H1 (cell line): ENCODE data around the gene C19orf73. TPM values are rescaled to one million over a fixed set of nuclear protein-coding genes. Genes with fewer than 3 reads are reported as not detected.
A peak's percentile ranks its signal among the peaks of the same experiment; 100 is the strongest.

Experiments
- CHD7 ChIP-seq: fragments of 300-600 bp; sonication (generic); IDR thresholded peaks from 2 replicates; pipeline ENCODE4 v1.7.1; 2012; ENCODE audit warnings: low read length, moderate library complexity, mild to moderate bottlenecking, inconsistent platforms; ENCODE audit not compliant: insufficient replicate concordance
- CREB1 ChIP-seq: IDR thresholded peaks from 2 replicates; pipeline ENCODE4 v1.6.1; 2012; ENCODE audit warnings: inconsistent platforms
- E2F6 ChIP-seq: IDR thresholded peaks from 2 replicates; pipeline ENCODE4 v1.6.1; 2012; ENCODE audit warnings: inconsistent platforms
- POLR2A ChIP-seq, 2 experiments: IDR thresholded peaks; 1 replicate in 1 of 2; 2 replicates in 1 of 2; pipeline ENCODE4 v1.6.1; 2011; ENCODE audit warnings: low read depth in 2 of 2, low read length in 2 of 2, mild to moderate bottlenecking in 2 of 2; ENCODE audit errors: control extremely low read depth in 1 of 2
- POLR2AphosphoS5 ChIP-seq: IDR thresholded peaks from 2 replicates; pipeline ENCODE4 v1.6.1; 2011; ENCODE audit warnings: low read depth, low read length
- POU5F1 ChIP-seq: IDR thresholded peaks from 2 replicates; pipeline ENCODE4 v1.6.1; 2011; ENCODE audit warnings: low read depth, mild to moderate bottlenecking, low read length, moderate library complexity
- RNF2 ChIP-seq: fragments of 200-900, 300-1000 bp; sonication (generic); IDR thresholded peaks from 2 replicates; pipeline ENCODE4 v1.7.1; 2016; ENCODE audit warnings: borderline replicate concordance, low read depth, mild to moderate bottlenecking, antibody characterized with exemption, low read length; ENCODE audit not compliant: poor library complexity, severe bottlenecking; ENCODE audit errors: missing control alignments
- SP2 ChIP-seq: IDR thresholded peaks from 2 replicates; pipeline ENCODE4 v1.6.1; 2012; ENCODE audit warnings: mild to moderate bottlenecking, low read length, inconsistent platforms
- SRF ChIP-seq: IDR thresholded peaks from 2 replicates; pipeline ENCODE4 v1.6.1; 2011; ENCODE audit warnings: mild to moderate bottlenecking, low read depth, low read length, moderate library complexity
- TAF7 ChIP-seq: optimal IDR thresholded peaks from 2 replicates; pipeline ENCODE3; 2011; ENCODE audit warnings: low read depth, mild to moderate bottlenecking, inconsistent platforms, low read length, moderate library complexity, borderline replicate concordance
- TEAD4 ChIP-seq: IDR thresholded peaks from 2 replicates; pipeline ENCODE4 v1.6.1; 2012; ENCODE audit warnings: low read depth, low read length, inconsistent platforms, mixed read lengths
- polyA plus RNA-seq, 7 experiments: library from polyadenylated mRNA; depleted of rRNA in 3 of 7; stranded (reverse) in 5 of 7; unstranded in 2 of 7; fragments of >200 nt in 5 of 7; fragments of 200-250 nt in 2 of 7; gene quantifications; 1 replicate in 5 of 7; 2 replicates in 1 of 7; 4 replicates in 1 of 7; pipeline versions ENCODE4 v1.2.1 to v1.2.3, GENCODE V29; 2011 to 2013; ENCODE audit warnings: missing spikeins in 2 of 7, mixed read lengths in 2 of 7
- total RNA-seq: library from RNA; stranded (reverse); fragmentation: NEBNext Ultra II Directional; extraction: Animal tissue kit (Norgen Biotek cat#: 25700); gene quantifications from 2 replicates; pipeline ENCODE4 v1.2.1, GENCODE V29; 2021

The C19orf73 gene
- total and polyA plus RNA-seq, 2 of the 8 experiments (the other 6 are each of a cell fraction or from before 2014, with no cell fraction given): 2.5 to 4.6 TPM

GRCh38 chr19:49142866-49143335, 24.0 kb upstream of the C19orf73 start (continued):
- TF ChIP-seq CHD7 (no peak), POLR2A (IDR thresholded peaks at IDR 0.05; ENCODE audit: control extremely low read depth in 1 of 2, low read depth in 2 of 2, low read length in 2 of 2) (no peak), SP2 (peak; percentile 15; the same call in 1 of the 2 replicates), POLR2AphosphoS5 (peak; percentile 66; the same call in 1 of the 2 replicates), TEAD4 (no peak), POU5F1 (no peak), CREB1 (0 out of 2 replicates have a peak, but pooled peaks have one; percentile 34), SRF (no peak), RNF2 (no peak), TAF7 (no peak), E2F6 (peak; percentile 27; the same call in 1 of the 2 replicates)
